Raji (cell line): ENCODE data around the gene ADNP2.

ENCODE experiments used
- POLR2A ChIP-seq: IDR thresholded peaks from 2 replicates; pipeline ENCODE4 v1.6.1; 2011; ENCODE audit warnings: low read depth, low read length, control low read depth; ENCODE audit not compliant: insufficient read depth

Gene ADNP2

DNA sequence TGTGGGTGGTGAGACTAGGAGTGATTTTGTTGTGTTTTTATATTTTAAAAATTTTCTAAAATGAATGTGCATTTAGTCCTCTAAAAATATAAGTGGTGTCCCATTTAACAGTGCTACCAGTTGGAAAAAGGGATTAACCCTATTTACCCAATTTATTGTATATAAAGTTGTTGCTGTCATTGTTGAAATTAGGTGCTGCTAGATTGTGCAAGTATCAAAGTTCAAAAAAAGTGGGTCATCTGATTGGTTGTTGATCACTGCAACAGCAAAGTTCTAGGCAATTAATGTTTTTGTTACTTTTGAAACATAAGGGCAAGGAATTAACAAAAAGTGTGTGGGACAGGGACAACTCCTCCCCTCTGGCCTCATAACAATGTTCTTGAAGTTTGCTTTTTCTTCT is 40.6 kb downstream of the ADNP2 start:
- no peak for TF ChIP-seq POLR2A

DNA sequence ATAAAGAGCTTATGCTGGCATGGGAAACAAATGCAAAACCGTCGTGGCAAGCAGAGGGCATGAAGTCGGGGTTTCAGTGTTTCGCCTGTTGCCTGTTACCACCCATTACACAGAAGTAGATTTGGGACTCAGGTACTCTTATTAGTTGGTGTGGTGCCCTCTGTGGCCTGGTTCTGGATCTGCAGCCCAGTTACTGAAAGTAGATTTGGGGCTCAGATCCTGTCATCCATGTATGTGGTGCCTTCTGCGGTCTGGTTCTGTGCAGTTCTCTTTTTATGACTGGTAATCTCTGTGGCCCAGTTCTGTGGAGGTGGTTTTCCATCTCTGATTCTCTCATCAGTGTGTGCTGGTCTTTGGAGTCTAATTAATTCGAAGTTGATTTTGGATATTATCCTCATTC is 45.2 kb downstream of the ADNP2 start:
- TF ChIP-seq POLR2A = no peak

DNA sequence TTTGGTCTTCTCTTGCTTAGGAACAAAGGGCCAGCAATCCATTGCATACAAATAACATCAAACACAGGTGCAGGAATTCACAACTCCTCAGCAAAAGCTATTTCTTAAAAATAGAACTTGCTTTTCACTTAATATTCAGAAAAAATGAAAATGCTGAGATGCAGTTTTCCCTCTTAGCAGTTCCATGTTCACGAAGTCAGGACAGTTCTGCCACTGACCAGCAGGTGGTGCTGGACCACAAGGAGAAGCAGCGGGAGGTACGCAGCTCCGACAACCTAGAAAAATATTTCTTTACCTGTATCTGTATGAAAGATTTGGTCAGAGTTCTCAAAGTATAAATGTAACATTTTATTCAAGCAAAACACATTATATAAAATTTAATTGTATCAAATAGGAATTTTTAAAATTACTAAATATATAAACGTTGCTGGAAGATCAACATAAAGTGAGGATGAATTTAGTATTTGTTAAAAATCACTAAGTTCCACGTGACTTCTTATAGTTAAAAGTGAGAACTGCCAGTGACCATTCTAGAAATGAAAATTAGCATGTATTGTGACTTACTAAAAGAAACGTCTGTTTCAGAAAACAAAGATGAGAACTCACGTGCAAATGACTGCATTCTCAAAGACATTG is 48.8 kb downstream of the ADNP2 start:
- no peak for TF ChIP-seq POLR2A

DNA sequence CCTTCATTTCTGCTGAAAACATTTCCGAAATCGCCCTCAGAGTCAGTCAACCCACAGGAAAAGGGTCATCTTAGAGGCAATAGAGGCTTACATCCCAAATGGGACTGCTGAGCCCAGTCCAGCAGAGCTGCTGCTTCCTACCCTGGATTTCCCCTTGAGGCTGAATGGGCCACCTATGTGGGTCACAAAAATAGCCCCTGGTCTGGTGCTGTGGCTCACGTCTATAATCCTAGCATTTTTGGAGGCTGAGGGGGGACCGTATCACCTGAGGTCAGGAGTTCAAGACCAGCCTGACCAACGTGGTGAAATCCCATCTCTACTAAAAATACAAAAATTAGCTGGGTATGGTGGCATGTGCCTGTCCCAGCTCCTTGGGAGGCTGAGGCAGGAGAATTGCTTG is 49.3 kb downstream of the ADNP2 start:
- no peak for TF ChIP-seq POLR2A

DNA sequence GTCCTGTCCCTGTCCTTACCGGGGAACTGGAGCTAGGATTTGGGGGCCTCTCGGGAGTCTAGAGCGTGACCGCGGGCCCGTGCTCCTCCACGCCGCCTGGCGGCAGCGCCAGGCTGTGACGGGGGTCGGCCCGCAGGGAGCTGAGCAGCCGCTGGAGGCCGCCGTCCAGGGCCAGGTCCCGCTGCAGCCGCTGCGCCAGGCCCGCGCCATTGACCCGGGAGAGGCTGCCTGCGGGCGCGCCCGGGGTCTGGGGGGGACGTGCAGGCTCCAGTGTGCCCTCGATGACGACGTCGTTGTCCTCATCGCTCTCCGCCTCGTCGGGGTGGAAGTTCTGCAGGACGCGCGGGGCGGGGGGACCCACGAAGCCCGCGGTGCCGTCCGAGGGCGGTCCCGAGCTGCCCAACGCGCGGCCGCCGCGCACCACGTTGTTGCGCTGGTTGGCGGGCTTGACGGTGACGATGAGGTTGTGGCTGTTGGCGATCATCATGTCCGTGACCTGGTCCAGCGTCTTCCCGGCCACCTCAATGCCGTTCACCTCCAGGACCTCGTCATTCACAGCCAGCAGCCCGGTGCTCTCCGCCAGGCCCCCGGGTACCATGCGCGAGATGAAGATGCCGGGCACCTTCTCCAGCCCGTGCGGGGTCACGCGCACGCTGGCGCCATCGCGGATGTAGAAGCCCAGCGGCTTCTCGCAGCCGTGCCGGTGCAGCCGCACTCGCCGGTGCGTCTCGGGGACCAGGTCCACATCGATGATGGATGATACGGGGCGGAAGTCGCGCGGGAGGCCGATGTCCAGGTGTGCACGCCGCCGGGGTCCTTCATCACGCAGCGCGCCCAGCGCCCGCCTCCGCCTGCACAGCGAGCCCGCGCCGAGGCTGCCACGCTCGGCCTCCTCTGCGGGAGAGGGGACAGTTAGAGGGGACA is 50.9 kb downstream of the ADNP2 start:
- TF ChIP-seq POLR2A = no peak

DNA sequence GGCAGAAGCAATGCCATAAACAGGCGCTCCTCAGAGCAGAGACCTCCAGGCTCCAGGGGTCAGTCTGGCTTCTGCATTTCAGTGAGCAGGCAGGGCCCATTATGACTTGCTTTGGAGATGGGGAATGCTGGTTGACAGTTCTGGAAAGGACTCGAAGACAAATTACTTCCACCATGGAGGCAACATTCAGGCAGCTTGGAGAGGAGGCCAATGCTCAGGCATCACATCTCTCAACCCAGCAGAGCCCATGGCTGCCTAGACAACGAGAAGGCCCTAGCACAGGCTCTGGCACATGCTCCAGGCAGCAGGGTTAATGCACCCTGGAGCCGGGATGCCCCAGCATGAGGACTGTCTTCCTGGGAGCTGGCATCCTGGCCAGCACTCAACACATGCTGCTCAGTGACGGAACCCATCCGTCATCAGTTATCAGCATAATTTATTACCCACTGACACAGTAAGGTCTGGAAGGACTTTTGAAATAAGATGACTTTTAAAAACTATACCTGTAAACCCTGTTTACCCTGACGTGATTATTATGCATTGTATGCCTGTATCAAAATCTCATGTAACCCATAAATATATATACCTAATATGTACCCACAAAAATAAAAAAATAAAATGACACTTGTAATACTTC is 52.8 kb downstream of the ADNP2 start:
- TF ChIP-seq POLR2A = no peak

DNA sequence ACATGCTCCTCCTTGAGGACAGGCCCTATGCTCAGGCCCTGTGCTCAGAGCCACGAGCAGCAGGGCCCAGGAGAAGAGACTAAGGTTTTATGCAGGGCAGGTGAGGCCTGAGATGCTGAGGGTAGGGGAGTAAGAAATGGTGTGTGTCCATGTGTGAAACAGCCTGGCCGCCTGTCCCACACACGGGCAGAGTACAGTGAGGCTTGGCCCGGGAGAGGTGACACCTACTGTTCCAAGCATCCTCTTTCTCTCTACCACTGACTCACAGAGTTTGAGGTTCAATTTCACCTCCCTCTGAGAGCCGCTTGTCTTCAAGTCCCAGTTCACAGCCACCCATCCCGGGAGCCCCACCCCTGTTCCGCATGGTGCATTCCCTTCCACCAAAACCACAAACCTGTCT is 54.1 kb downstream of the ADNP2 start:
- no peak for TF ChIP-seq POLR2A

DNA sequence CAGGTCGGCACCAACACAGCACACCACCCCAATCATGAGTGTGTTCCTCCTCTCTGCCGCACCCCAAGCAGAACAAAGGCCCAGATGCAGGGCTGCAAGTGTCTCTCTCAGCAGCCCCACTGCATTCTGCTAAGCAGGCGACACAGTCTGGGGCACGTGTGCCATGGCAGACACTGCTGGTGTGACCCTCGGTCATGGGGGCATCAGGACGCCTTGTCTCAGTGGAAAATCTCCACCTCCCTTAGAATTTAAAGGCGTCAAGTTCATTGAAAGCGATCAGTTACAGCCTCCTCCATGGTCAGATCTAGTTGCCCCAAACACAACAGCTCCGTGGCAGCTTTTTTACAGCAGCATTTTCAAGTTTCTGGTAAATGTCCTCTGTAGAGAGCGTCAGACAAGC is 57.2 kb downstream of the ADNP2 start:
- TF ChIP-seq POLR2A = no peak

DNA sequence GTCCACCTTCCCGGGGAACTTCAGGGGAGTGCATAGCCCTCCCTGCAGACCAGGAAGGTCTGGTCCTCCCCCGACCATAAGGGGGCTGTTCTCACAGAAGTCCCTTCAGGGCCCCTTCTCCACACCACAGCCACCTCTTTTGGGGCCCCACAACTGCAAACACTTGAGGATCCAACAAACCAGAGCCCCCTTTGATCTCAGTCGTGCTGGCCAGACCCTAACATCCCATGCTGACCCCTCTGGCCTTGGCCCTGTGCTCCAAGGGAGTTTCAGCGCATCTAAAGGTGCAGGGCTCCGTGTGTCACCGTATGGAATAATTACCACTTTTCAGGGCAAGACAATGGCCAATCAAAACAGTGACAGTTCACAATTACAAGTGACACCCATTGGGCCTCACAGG is 57.7 kb downstream of the ADNP2 start:
- TF ChIP-seq POLR2A = no peak

DNA sequence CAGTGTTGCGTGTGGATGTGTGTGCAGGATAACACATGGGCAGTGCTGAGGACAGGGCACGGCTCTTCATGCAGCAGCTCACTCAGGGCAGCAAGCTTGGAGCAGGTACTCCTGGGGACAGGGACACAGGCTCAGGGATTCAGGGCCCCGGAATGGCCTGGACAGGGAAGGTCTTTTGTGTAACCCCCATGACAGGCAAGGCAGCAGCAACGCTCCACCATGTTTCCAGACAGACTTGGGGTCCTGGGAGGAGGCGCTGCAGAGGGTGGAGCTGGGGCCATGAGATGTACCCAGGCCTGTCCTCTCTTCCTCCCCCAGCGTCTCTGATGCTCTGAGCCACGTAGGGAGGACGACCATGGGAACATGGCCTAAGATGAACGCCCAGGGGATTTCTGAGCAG is 58.3 kb downstream of the ADNP2 start:
- TF ChIP-seq POLR2A = no peak

DNA sequence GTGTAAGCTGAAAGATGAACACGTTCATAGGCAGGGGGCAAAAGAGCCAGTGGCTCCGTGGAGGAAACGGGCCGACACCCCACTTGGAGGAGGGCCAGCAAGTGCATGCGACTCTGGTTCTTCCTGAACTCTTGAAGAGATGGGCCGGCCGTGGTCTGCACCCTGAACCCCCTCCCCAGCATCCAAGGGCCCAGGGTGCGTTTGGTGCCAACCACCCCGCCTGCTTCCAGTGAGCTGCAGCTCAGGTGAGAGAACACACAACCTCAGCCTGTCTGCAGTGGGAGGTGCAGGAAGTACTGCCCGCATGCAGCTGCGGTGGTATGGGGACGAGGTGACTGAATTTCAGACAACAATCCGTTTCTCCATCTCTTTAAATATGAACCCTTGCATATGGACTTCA is 58.9 kb downstream of the ADNP2 start:
- no peak for TF ChIP-seq POLR2A

DNA sequence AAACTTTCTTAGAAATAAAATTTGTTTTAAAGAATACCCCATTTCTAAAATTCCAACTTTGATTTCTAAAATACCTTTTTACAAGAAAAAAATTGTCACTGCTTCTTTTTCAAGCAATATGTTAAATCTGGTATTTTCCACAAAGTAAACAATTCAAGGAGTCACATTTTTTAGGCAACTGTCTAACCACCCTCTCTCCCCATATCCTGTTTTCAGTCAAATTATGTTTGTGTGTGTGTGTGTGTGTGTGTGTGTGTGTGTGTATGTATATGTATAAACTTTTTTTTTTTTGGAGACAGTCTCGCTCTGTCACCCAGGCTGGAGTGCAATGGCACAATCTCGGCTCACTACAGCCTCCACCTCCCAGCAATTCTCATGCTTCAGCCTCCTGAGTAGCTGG is 59.3 kb downstream of the ADNP2 start:
- no peak for TF ChIP-seq POLR2A

DNA sequence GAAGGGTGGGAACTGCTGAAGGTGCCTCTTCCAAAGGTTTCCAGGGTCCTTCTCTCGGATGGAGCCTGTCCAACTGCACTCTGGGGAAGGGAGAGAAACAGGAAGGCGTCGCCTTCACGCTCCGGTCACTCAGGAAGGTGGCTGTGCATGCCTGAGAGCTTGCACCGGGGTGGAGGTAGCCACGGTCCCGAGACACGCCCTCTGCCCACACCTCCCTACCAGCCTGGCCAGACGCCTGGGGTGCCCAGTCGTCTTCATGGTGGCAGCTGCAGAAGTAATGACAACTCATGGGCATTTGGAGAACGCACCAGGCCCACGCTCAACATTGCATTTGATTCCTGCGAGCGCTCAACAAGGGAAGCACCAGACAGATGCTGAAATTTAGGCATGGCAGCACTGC is 59.9 kb downstream of the ADNP2 start:
- no peak for TF ChIP-seq POLR2A

DNA sequence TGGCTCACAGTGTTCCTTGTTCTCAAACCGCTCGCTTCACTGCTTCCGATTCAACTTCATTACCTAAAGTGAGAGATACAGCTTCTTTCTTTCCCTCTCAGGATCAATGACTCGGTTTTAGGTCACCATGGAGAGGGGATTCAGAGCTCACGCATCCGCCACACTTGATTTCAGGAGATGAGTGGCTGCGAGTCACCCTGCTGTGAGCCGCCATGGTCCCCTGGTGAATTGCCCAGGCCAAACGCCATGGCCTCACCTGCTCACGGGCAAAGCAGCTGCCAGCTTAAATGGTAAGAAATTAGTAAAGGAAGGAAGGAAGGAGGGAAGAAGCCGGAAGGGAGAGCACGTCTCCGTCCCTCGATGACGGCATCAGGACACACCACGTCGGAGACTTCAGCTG is 60.5 kb downstream of the ADNP2 start:
- TF ChIP-seq POLR2A = no peak

DNA sequence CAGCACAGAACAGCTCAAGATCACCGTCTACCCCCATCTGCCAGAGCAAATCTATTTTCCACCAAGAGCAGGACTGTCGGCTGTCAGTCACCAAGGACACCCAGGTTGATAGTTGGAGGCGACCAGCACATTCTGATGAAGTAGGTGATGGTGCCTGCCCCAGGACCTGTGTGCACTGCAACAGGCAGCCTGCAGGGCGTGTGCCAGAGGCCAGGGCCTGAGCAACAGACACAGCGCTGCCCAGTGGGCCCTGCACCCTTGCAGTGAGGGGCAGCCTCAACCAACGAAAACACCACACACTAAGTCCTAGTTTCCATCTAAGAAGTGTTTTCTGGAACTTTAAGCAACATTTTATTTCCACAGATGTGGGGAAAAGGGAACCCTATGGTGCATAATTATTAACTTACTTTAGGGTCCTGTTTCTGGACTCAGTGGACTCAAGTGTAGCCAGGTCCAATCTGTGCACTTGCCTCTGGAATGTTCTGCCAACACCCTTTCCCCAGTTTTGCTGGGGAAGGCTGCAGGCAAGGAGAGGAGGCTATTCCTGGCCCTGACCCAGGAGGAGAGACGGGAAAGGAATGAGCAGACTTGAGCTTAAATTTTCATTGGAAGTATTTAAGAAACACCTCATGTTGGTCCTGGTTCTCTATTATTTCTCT is 61.5 kb downstream of the ADNP2 start:
- no peak for TF ChIP-seq POLR2A
